NT2/D1 (cell line): ENCODE data around the gene ERC2.

Experiments used
- DNase-seq: peaks from one replicate; pipeline ENCODE4 v3.0.0-alpha.2; 2011; ENCODE audit warnings: low read depth, low spot score
- H3K27me3 ChIP-seq: 2 replicates; pipeline ENCODE4 v1.6.0; 2011; ENCODE audit warnings: mild to moderate bottlenecking; ENCODE audit not compliant: insufficient read length, insufficient read depth
- H3K36me3 ChIP-seq: 2 replicates; pipeline ENCODE4 v1.6.1; 2011; ENCODE audit warnings: mild to moderate bottlenecking, low read length, mixed read lengths; ENCODE audit not compliant: insufficient read depth, insufficient read length
- H3K4me1 ChIP-seq: 2 replicates; pipeline ENCODE4 v1.5.1; 2011; ENCODE audit not compliant: insufficient read depth, insufficient read length
- H3K4me3 ChIP-seq: 2 replicates; pipeline ENCODE4 v1.5.1; 2011; ENCODE audit warnings: low read depth; ENCODE audit not compliant: insufficient read length
- H3K9ac ChIP-seq: 2 replicates; pipeline ENCODE4 v1.6.0; 2011; ENCODE audit warnings: low read depth; ENCODE audit not compliant: insufficient read length
- H3K9me3 ChIP-seq: 2 replicates; pipeline ENCODE4 v1.5.1; 2011; ENCODE audit warnings: mild to moderate bottlenecking, low read length; ENCODE audit not compliant: insufficient read depth
- SUZ12 ChIP-seq: IDR thresholded peaks from 2 replicates; pipeline ENCODE4 v1.6.1; 2011; ENCODE audit not compliant: insufficient read length, insufficient read depth; ENCODE audit errors: extremely low read depth
- YY1 ChIP-seq: IDR thresholded peaks from 2 replicates; pipeline ENCODE4 v1.6.1; 2011; ENCODE audit not compliant: insufficient read length, insufficient read depth
- ZNF274 ChIP-seq: IDR thresholded peaks from 2 replicates; pipeline ENCODE4 v1.6.1; 2011; ENCODE audit warnings: mild to moderate bottlenecking, low read depth, low read length

The ERC2 gene

DNA sequence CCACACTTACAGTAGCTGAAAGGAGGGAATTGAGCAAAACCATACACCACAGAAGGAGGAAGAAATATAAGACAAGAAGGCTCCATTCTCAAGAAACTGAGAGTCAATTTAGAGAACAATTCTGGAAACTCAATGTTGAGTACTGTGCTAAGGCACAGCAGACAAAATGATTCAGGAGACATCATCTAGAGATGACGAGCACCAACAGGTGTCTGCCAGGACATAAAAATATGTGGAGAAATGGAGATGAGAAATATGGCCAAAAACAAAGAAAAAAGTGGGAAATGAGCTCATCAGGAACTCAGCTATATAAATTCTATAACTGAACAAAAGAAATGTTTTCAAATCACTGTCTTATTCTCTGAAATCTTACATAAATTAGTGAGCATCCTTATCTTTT is 343.7 kb downstream of the ERC2 start:
- no peak overlapping the region for H3K4me3 ChIP-seq
- no peak for DNase-seq
- H3K27me3 ChIP-seq, result no peaks in the 10 kb centered on the region
- TF ChIP-seq SUZ12 (no peak), YY1 (no peak), ZNF274 (no peak)
- peaks cover 29% of the 10 kb centered on the region; the same call in 1 of the 2 replicates for H3K9me3 ChIP-seq
- H3K4me1 ChIP-seq, result no peaks in the 10 kb centered on the region
- H3K9ac ChIP-seq, result no peak overlapping the region
- H3K36me3 ChIP-seq, result no peaks in the 10 kb centered on the region

GRCh38 chr3:56123487-56123886 is 344.8 kb downstream of the ERC2 start:
- Histone ChIP-seq H3K9me3 (peaks cover 27% of the 10 kb centered on the region; the same call in 1 of the 2 replicates), H3K9ac (no peak overlapping the region), H3K4me3 (no peak overlapping the region), H3K4me1 (no peaks in the 10 kb centered on the region), H3K27me3 (no peaks in the 10 kb centered on the region), H3K36me3 (no peaks in the 10 kb centered on the region)
- DNase-seq, result peak; percentile 90
- peak; percentile 58 for TF ChIP-seq YY1
- no peak for TF ChIP-seq SUZ12
- TF ChIP-seq ZNF274, result no peak

- Histone ChIP-seq H3K36me3 (no peaks in the 10 kb centered on the region), H3K9me3 (peaks cover 24% of the 10 kb centered on the region; the same call in 1 of the 2 replicates), H3K4me3 (no peak overlapping the region), H3K9ac (no peak overlapping the region), H3K4me1 (no peaks in the 10 kb centered on the region), H3K27me3 (no peaks in the 10 kb centered on the region)
- no peak for DNase-seq
- no peak for TF ChIP-seq YY1
- TF ChIP-seq SUZ12, result no peak
- no peak for TF ChIP-seq ZNF274
These were observed 345.4 kb downstream of the ERC2 start for GRCh38 chr3:56122911-56123310.

DNA sequence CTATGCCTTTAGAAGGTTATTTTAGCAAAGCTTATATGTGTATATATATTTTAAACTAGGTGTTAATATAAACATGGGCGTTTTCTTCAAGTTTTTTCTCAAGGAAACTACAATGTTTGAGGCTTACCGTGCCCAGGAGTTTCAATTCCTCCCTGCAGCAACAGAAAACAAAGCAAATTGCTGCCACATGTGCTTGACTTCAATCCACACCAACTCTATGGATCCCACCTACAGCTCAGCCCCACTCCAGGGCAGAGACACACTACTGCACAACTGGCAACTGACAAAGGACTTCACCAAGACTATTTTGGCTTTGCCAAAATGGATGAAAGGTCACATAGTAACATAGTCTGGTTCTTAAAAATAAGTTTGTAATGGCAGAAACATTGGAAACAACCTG is 346.6 kb downstream of the ERC2 start:
- TF ChIP-seq ZNF274 (no peak), YY1 (no peak), SUZ12 (no peak)
- H3K9ac ChIP-seq, result no peak overlapping the region
- no peaks in the 10 kb centered on the region for H3K36me3 ChIP-seq
- H3K4me3 ChIP-seq, result no peak overlapping the region
- peaks cover 21% of the 10 kb centered on the region; the same call in 1 of the 2 replicates for H3K9me3 ChIP-seq
- H3K27me3 ChIP-seq, result no peaks in the 10 kb centered on the region
- no peak for DNase-seq
- H3K4me1 ChIP-seq, result no peaks in the 10 kb centered on the region

- H3K9me3 ChIP-seq, result peaks cover 27% of the 10 kb centered on the region
- H3K27me3 ChIP-seq, result no peaks in the 10 kb centered on the region
- no peaks in the 10 kb centered on the region for H3K4me1 ChIP-seq
- H3K9ac ChIP-seq, result no peak overlapping the region
- DNase-seq, result no peak
- no peaks in the 10 kb centered on the region for H3K36me3 ChIP-seq
- TF ChIP-seq SUZ12 (no peak), ZNF274 (no peak), YY1 (no peak)
- no peak overlapping the region for H3K4me3 ChIP-seq
These were observed 348.5 kb downstream of the ERC2 start for GRCh38 chr3:56119575-56120349.

GRCh38 chr3:56118968-56119367 is 349.3 kb downstream of the ERC2 start:
- Histone ChIP-seq H3K4me1 (no peaks in the 10 kb centered on the region), H3K4me3 (no peak overlapping the region), H3K9me3 (peaks cover 35% of the 10 kb centered on the region), H3K27me3 (no peaks in the 10 kb centered on the region), H3K36me3 (no peaks in the 10 kb centered on the region), H3K9ac (no peak overlapping the region)
- no peak for DNase-seq
- TF ChIP-seq ZNF274, result no peak
- TF ChIP-seq YY1, result no peak
- no peak for TF ChIP-seq SUZ12

GRCh38 chr3:56115698-56116097 is 352.6 kb downstream of the ERC2 start:
- no peak overlapping the region for H3K9ac ChIP-seq
- no peak for TF ChIP-seq SUZ12
- TF ChIP-seq YY1, result no peak
- no peak for TF ChIP-seq ZNF274
- H3K27me3 ChIP-seq, result no peaks in the 10 kb centered on the region
- H3K4me3 ChIP-seq, result no peak overlapping the region
- H3K36me3 ChIP-seq, result no peaks in the 10 kb centered on the region
- H3K9me3 ChIP-seq, result peaks cover 21% of the 10 kb centered on the region
- peak; percentile 96 for DNase-seq
- peaks cover 2% of the 10 kb centered on the region for H3K4me1 ChIP-seq
